ENCODE measurements around the gene FAM13B.

- TF ChIP-seq CTCF (IDR thresholded peaks at IDR 0.05; ENCODE audit: insufficient read depth, low read length) (no peak), POLR2AphosphoS5 (IDR thresholded peaks at IDR 0.05; ENCODE audit: low read depth) (no peak)
Observed at GRCh38 chr5:137894586-137894985, 138.3 kb downstream of the FAM13B start.
